Stimulated activated CD4-positive, alpha-beta T cell treated with anti-CD3 and anti-CD28 coated beads, Interleukin-12 subunit alpha, Interleukin-12 subunit beta, amount 100 ng/mL, for 48 hours (primary cell): ENCODE data around the gene PCP2.

Experiments used
- DNase-seq, 3 donors: peaks; one replicate each; pipeline ENCODE4 v3.0.0-alpha.2; 2020; ENCODE audit warnings: low read depth in 2 of 3, low spot score in 1 of 3

Gene PCP2

GRCh38 chr19:7619671-7620441 lies 13.7 kb downstream of the PCP2 start:
- no peak for DNase-seq

- DNase-seq, result no peak
Measured at GRCh38 chr19:7618771-7619510, 14.6 kb downstream of the PCP2 start.

- DNase-seq, result no peak
Measured at GRCh38 chr19:7618348-7618747, 15.2 kb downstream of the PCP2 start.

- no peak for DNase-seq
Measured at GRCh38 chr19:7617735-7618134, 15.8 kb downstream of the PCP2 start.

- DNase-seq, result no peak
Measured at GRCh38 chr19:7617172-7617571, 16.3 kb downstream of the PCP2 start.

GRCh38 chr19:7614859-7615741 lies 18.4 kb downstream of the PCP2 start:
- DNase-seq, result no peak

GRCh38 chr19:7612282-7613274 lies 20.9 kb downstream of the PCP2 start:
- DNase-seq, result no peak

- DNase-seq, result no peak
Measured at GRCh38 chr19:7611541-7612279, 21.8 kb downstream of the PCP2 start.

GRCh38 chr19:7610491-7611240 lies 22.9 kb downstream of the PCP2 start:
- no peak for DNase-seq

- no peak for DNase-seq
Measured at GRCh38 chr19:7607874-7608560, 25.5 kb downstream of the PCP2 start.

- no peak for DNase-seq
Measured at GRCh38 chr19:7607212-7607873, 26.2 kb downstream of the PCP2 start.

GRCh38 chr19:7606289-7606688 lies 27.2 kb downstream of the PCP2 start:
- DNase-seq, result no peak

GRCh38 chr19:7605490-7606222 lies 27.9 kb downstream of the PCP2 start:
- peak; percentile 33 to 44 (median 33) for DNase-seq

- DNase-seq, result no peak
Measured at GRCh38 chr19:7603919-7604318, 29.6 kb downstream of the PCP2 start.

- no peak for DNase-seq
Measured at GRCh38 chr19:7602935-7603497, 30.5 kb downstream of the PCP2 start.

GRCh38 chr19:7602240-7602934 lies 31.1 kb downstream of the PCP2 start:
- DNase-seq, result no peak
